Measurements from ENCODE around the gene SDF4.
"Not testable (repeated sequence)": the region's sequence is repeated elsewhere in the genome, so short reads cannot be mapped to it uniquely, and the experiment has no call there.

Gene SDF4

DNA sequence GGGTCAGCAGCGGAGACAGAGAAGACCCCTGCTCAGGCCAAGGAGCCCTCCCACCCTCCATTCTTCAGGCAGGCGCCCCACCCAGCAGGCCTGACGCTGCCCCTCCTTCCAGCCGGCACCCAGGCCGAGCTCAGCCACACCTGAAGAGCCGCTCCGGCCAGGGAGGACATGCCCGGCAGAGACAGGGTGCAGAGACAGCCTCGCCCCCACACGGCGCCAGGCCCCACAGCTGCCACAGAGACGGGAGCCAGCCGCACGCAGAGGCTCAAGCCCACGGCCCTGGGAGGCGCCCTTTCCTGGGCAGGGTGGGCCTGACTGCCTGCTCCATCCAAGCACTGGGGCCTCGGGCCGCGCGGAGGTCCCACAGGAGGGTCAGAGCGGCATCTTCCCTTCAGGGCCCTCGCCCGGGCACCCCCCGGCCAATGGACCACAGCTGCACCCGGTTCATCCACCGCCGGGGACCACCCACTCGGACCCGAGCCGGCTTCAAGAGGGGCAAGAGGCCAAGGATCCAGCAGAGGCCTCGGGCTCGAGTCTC lies 52.9 kb downstream of the SDF4 start:
- Histone ChIP-seq H3K4me1 (ENCODE audit: control insufficient read depth, insufficient read depth, low read length) (peaks cover 6% of the 10 kb centered on the region), H3K4me3 (ENCODE audit: insufficient read depth, low read depth, low read length) (no peak overlapping the region), H3K9me3 (ENCODE audit: control insufficient read depth, low read length) (no peaks in the 10 kb centered on the region), H3K27ac (ENCODE audit: insufficient read depth, low read depth, low read length, poor library complexity, severe bottlenecking) (no peak overlapping the region), H3K36me3 (ENCODE audit: control insufficient read depth, insufficient read depth, low read length) (no peaks in the 10 kb centered on the region), H3K27me3 (ENCODE audit: control insufficient read depth, insufficient read depth, low read length, poor library complexity, severe bottlenecking) (peaks cover 24% of the 10 kb centered on the region)
- WGBS, 2 experiments, result 94 to 95% methylated on average over 32 of the region's 32 CpGs

DNA sequence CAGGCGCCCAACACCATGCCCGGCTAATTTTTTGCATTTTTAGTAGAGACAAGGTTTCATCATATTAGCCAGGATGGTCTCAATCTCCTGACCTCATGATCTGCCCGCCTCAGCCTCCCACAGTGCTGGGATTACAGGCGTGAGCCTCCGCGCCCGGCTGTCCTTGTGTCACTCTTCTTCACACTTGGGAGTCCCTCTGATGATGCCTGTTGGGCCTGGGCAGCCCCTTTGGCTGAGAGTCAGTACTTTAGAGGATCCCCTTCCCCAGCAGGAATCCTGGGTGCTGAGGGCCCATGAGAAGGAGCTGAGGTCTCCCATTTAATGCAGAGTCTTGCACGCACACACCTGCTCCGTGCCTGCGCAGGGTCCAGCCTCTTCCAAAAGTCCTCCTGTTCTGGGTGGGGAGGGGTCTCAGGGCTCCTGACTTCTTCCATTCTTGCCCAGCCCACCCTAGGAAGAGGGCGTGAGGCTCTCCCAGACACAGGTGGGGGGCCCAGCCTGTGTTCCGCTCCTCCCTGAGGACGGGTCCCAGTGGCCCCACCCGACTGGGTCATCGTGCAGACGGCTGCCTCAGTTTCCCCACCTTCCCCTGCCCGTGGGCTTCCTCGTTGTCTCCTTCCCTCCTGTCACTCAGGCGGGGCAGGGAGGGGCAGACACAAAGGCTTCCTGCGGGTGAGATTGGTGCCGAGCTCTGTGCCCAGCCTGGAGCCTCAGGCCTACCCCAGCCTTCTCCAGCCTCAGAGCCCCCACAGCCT lies 54.2 kb downstream of the SDF4 start:
- Histone ChIP-seq H3K9me3 (ENCODE audit: control insufficient read depth, low read length) (no peaks in the 10 kb centered on the region), H3K36me3 (ENCODE audit: control insufficient read depth, insufficient read depth, low read length) (no peaks in the 10 kb centered on the region), H3K27me3 (ENCODE audit: control insufficient read depth, insufficient read depth, low read length, poor library complexity, severe bottlenecking) (peaks cover 28% of the 10 kb centered on the region), H3K27ac (ENCODE audit: insufficient read depth, low read depth, low read length, poor library complexity, severe bottlenecking) (no peak overlapping the region), H3K4me3 (ENCODE audit: insufficient read depth, low read depth, low read length) (no peak overlapping the region), H3K4me1 (ENCODE audit: control insufficient read depth, insufficient read depth, low read length) (peaks cover 13% of the 10 kb centered on the region)
- 92 to 93% methylated on average over 21 of the region's 21 CpGs for WGBS, 2 experiments

DNA sequence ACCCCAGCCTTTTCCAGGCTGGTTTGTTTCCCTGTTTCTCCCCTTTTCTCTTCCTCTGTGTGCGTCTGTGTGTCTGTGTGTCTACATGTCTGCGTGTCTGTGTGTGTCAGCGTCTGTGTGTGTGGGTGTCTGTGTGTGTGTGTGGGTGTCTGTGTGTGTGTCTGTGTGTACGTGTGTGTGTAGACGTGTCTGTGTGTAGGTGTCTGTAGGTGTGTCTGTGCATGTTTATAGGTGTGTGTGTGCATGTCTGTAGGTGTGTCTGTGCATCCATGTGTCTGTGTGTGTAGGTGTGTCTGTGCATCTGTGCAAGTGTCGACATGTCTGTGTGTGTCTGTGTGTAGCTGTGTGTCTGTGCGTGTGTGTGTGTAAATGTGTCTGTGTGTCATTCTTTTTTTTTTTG lies 54.9 kb downstream of the SDF4 start:
- no peak overlapping the region for H3K27ac ChIP-seq (ENCODE audit: insufficient read depth, low read depth, low read length, poor library complexity, severe bottlenecking)
- H3K4me3 ChIP-seq (ENCODE audit: insufficient read depth, low read depth, low read length), result no peak overlapping the region
- H3K27me3 ChIP-seq (ENCODE audit: control insufficient read depth, insufficient read depth, low read length, poor library complexity, severe bottlenecking), result peaks cover 28% of the 10 kb centered on the region
- 93 to 94% methylated on average over 7 of the region's 7 CpGs for WGBS, 2 experiments
- no peaks in the 10 kb centered on the region for H3K9me3 ChIP-seq (ENCODE audit: control insufficient read depth, low read length)
- H3K36me3 ChIP-seq (ENCODE audit: control insufficient read depth, insufficient read depth, low read length), result no peaks in the 10 kb centered on the region
- H3K4me1 ChIP-seq (ENCODE audit: control insufficient read depth, insufficient read depth, low read length), result peaks cover 8% of the 10 kb centered on the region

DNA sequence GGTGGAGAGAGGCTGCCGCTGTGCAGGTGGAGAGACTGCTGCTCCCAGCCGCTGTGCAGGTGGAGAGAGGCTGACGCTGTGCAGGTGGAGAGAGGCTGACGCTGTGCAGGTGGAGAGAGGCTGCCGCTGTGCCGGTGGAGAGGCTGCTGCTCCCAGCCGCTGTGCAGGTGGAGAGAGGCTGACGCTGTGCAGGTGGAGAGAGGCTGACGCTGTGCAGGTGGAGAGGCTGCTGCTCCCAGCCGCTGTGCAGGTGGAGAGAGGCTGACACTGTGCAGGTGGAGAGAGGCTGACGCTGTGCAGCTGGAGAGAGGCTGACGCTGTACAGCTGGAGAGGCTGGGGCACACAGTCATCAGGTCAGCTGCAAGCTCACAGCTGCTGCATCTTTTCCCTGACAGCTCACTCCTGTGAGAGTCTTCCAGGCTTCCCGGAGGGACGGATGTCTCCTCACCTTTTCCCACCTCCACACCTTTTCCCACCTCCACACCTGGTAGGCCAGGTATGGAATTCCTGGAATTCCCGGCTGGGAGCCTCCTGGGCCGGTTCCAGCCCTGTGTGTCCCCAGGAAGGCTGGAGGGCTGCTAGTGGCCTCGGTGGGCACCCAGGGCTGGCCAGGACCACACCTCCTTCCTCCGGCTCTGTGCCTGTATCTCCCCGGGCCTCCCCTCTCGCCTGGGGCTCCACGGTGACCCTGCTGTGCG lies 55.6 kb downstream of the SDF4 start:
- H3K4me1 ChIP-seq (ENCODE audit: control insufficient read depth, insufficient read depth, low read length); H3K4me3 ChIP-seq (ENCODE audit: insufficient read depth, low read depth, low read length); H3K27ac ChIP-seq (ENCODE audit: insufficient read depth, low read depth, low read length, poor library complexity, severe bottlenecking); H3K9me3 ChIP-seq (ENCODE audit: control insufficient read depth, low read length); H3K36me3 ChIP-seq (ENCODE audit: control insufficient read depth, insufficient read depth, low read length): not testable (repeated sequence)
- H3K27me3 ChIP-seq (ENCODE audit: control insufficient read depth, insufficient read depth, low read length, poor library complexity, severe bottlenecking), result peaks cover 28% of the 10 kb centered on the region
- 76 to 78% methylated on average over 22 of the region's 22 CpGs for WGBS, 2 experiments

DNA sequence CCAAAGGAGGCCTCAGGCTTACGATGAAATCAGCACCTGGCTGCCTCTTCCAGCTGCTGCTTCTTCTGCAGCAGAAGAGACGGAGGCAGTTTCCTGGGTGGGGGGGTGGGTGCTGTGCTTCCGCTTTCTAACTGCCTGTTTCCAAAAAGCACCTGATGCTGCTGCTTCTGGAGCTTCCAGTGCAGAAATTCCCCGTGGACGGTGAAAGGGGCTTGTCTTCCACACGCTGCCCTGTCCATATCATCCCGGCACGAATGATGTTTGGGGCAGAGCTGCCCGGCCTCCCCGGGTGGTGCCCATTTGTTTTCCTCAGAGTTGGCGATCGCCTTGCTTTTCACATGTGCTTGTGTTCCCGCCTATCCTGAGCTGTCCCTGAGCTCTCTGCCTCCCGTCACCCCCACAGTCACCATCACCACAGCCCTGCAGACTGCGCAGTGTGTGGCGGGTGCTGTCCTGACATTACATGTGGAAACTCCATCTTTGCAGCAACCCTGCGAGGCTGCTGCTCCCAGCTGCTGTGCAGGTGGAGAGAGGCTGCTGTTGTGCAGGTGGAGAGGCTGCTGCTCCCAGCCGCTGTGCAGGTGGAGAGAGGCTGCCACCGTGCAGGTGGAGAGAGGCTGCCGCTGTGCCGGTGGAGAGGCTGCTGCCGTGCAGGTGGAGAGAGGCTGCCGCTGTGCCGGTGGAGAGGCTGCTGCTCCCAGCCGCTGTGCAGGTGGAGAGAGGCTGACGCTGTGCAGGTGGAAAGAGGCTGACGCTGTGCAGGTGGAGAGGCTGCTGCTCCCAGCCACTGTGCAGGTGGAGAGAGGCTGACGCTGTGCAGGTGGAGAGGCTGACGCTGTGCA lies 56.4 kb downstream of the SDF4 start:
- H3K36me3 ChIP-seq (ENCODE audit: control insufficient read depth, insufficient read depth, low read length), result no peaks in the 10 kb centered on the region
- 93 to 94% methylated on average over 29 of the region's 29 CpGs for WGBS, 2 experiments
- H3K4me1 ChIP-seq (ENCODE audit: control insufficient read depth, insufficient read depth, low read length), result peaks cover 11% of the 10 kb centered on the region
- peaks cover 28% of the 10 kb centered on the region for H3K27me3 ChIP-seq (ENCODE audit: control insufficient read depth, insufficient read depth, low read length, poor library complexity, severe bottlenecking)
- no peaks in the 10 kb centered on the region for H3K9me3 ChIP-seq (ENCODE audit: control insufficient read depth, low read length)
- H3K27ac ChIP-seq (ENCODE audit: insufficient read depth, low read depth, low read length, poor library complexity, severe bottlenecking), result no peak overlapping the region
- no peak overlapping the region for H3K4me3 ChIP-seq (ENCODE audit: insufficient read depth, low read depth, low read length)

DNA sequence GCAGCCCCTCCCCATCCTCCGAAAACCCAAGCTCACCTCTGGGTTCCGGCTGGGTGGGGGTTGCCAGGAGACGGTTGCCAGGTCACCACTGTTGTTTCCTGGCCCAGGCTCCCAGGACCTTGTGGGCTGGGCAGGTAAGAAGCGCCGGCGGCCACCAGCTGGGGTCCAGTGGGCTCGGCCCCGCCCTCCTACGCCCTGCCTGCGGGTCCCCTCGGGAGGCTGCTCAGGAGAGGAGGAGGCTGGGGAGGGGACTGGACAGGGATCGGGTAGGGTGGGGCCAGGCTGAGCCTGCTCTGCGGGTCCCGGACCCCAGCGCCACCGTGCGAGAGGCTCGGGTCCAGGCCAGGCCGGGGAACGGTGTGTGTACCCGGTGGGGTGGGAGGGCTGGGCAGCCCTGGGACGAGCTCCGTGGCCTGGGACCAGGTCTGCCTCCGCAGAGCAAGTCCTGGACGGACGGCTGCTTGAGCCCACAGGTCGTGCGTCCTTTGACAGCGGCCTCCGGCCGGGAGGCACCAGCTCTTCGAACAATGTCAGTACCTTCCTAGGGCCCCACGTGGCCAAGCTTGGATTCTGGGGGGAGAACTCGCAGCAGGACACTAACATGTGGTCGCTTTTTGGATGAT lies 57.9 kb downstream of the SDF4 start, which contains the start of gene TTLL10:
TSS of gene TTLL10 (plus strand) at position 88 of the 623 bp plus-strand sequence. CDS start 5,336 bp downstream, outside the sequence.
- H3K36me3 ChIP-seq (ENCODE audit: control insufficient read depth, insufficient read depth, low read length), result no peaks in the 10 kb centered on the region
- peaks cover 21% of the 10 kb centered on the region for H3K4me1 ChIP-seq (ENCODE audit: control insufficient read depth, insufficient read depth, low read length)
- peaks cover 28% of the 10 kb centered on the region for H3K27me3 ChIP-seq (ENCODE audit: control insufficient read depth, insufficient read depth, low read length, poor library complexity, severe bottlenecking)
- no peaks in the 10 kb centered on the region for H3K9me3 ChIP-seq (ENCODE audit: control insufficient read depth, low read length)
- H3K27ac ChIP-seq (ENCODE audit: insufficient read depth, low read depth, low read length, poor library complexity, severe bottlenecking), result no peak within 1 kb of the TSS
- H3K4me3 ChIP-seq (ENCODE audit: insufficient read depth, low read depth, low read length), result no peak within 1 kb of the TSS
- WGBS, 2 experiments, result 34 to 35% methylated on average over 35 of the region's 35 CpGs

DNA sequence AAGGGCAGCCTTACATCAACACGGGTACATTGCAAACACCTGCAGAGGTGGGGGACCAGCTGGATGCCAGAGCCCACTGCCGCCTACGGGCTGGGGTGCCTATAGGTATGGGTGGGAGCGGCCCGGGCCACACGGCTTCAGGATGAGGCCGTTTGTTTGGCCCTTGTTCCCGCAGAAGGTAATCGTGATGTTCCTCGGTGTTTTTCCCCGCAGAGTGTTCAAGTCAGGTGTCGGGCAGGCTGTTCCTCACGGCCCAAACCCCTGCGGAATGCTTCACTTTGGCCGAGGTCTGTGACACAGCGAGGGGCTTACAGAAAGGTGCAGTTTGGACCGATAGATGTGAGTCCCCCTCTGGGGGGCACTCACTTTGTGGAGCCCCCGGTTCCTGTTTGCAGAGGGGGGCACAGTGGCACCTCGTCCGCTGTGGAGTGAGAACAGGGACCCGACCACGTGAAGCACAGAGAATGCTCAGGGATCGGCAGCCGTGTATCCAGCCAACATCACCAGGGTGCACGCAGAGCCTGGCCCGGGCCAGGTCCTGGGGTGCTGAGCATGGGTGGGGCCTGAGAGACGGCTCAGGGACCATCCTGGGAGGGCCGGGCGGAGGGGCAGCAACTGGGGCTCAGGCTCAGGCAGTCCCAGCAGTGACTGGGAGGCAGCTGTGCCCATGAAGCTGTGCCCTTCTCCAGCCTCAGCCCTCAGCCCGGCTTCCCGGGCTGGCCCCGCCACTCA lies 58.6 kb downstream of the SDF4 start:
- Histone ChIP-seq H3K9me3 (ENCODE audit: control insufficient read depth, low read length) (no peaks in the 10 kb centered on the region), H3K36me3 (ENCODE audit: control insufficient read depth, insufficient read depth, low read length) (no peaks in the 10 kb centered on the region), H3K4me3 (ENCODE audit: insufficient read depth, low read depth, low read length) (no peak overlapping the region), H3K4me1 (ENCODE audit: control insufficient read depth, insufficient read depth, low read length) (peaks cover 21% of the 10 kb centered on the region), H3K27ac (ENCODE audit: insufficient read depth, low read depth, low read length, poor library complexity, severe bottlenecking) (no peak overlapping the region), H3K27me3 (ENCODE audit: control insufficient read depth, insufficient read depth, low read length, poor library complexity, severe bottlenecking) (peaks cover 28% of the 10 kb centered on the region)
- WGBS, 2 experiments, result 78% methylated on average over 32 of the region's 32 CpGs

DNA sequence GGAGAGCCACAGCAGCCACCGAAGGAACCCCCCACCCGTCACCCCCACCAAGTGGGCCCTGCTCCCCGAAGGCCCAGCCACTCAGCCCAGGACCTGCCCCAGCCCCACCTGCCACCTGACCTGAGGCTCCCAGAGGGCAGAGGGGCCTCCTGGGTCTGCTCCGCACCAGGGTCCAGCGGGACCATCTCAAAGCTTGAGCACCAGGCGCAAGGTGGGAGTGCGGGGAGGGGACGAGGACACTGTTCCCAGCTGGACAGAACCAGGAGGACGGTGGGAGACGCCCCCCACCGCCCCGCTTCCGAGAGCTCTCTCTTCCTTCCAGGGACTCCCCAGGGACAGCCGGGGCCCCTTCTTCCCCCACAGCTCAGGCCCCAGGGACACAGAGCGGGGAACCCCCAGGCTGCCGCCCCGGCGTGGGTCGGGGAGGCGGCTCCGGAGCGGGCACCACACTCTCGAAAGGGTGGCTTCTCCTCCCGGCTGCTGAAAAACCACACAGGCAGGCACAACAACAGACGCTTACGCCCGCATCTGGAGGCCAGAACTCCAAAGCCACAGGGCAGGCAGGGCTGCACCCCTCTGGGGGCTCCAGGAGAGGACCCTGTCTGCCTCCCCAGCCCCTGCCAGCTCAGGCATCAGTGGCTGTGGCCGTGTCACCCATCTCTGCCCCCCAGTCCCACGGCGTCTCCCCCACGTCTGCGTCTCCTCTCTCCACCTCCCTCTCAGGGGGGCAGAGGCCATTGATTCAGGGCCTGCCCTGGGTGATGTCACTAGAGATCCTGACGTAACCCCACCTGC lies 60.1 kb downstream of the SDF4 start:
- no peak overlapping the region for H3K4me3 ChIP-seq (ENCODE audit: insufficient read depth, low read depth, low read length)
- no peaks in the 10 kb centered on the region for H3K36me3 ChIP-seq (ENCODE audit: control insufficient read depth, insufficient read depth, low read length)
- H3K27ac ChIP-seq (ENCODE audit: insufficient read depth, low read depth, low read length, poor library complexity, severe bottlenecking), result no peak overlapping the region
- H3K4me1 ChIP-seq (ENCODE audit: control insufficient read depth, insufficient read depth, low read length), result peaks cover 21% of the 10 kb centered on the region
- peaks cover 26% of the 10 kb centered on the region for H3K27me3 ChIP-seq (ENCODE audit: control insufficient read depth, insufficient read depth, low read length, poor library complexity, severe bottlenecking)
- WGBS, 2 experiments, result 93 to 94% methylated on average over 33 of the region's 33 CpGs
- H3K9me3 ChIP-seq (ENCODE audit: control insufficient read depth, low read length), result no peaks in the 10 kb centered on the region

DNA sequence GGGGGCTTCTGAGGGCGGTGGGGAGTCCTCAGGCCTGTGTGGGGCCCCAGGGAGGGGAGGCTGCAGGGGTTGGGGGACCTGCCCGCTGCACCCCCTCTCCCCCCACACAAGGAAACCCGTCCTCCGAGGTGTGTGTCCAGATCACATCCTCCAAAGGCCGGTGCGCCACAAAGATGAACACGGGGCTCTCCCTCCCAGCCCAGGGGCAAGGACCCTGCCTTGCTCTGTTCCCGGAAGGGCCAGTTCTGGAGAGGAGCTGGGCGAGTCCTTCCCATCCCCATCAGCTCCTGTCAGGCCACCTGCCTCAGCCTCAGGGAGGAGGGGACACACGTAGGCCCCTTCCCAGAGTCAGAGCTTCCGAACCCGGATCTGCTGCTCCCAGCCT lies 60.6 kb downstream of the SDF4 start:
- Histone ChIP-seq H3K27ac (ENCODE audit: insufficient read depth, low read depth, low read length, poor library complexity, severe bottlenecking) (no peak overlapping the region), H3K36me3 (ENCODE audit: control insufficient read depth, insufficient read depth, low read length) (no peaks in the 10 kb centered on the region), H3K27me3 (ENCODE audit: control insufficient read depth, insufficient read depth, low read length, poor library complexity, severe bottlenecking) (peaks cover 20% of the 10 kb centered on the region), H3K4me3 (ENCODE audit: insufficient read depth, low read depth, low read length) (no peak overlapping the region), H3K9me3 (ENCODE audit: control insufficient read depth, low read length) (no peaks in the 10 kb centered on the region), H3K4me1 (ENCODE audit: control insufficient read depth, insufficient read depth, low read length) (peaks cover 22% of the 10 kb centered on the region)
- 87 to 89% methylated on average over 12 of the region's 12 CpGs for WGBS, 2 experiments
